SU-DHL-6 (cell line): ENCODE measurements around the gene SUCLG1.

ENCODE experiments used
- CTCF ChIP-seq: fragments of 200-600 bp; sonication (generic); IDR thresholded peaks from one replicate; pipeline ENCODE4 v1.5.1; 2017; ENCODE audit warnings: antibody characterized with exemption, mild to moderate bottlenecking, low read length, moderate library complexity; ENCODE audit not compliant: insufficient read depth, poor library complexity, severe bottlenecking
- EZH2phosphoT487 ChIP-seq: fragments of 200-600 bp; sonication (generic), shearing (Covaris generic); conservative IDR thresholded peaks from 2 replicates; pipeline ENCODE4 v1.6.1; 2018; ENCODE audit warnings: mild to moderate bottlenecking, antibody characterized with exemption, low read length, moderate library complexity, mixed read lengths

GRCh38 chr2:84409531-84409930, 49.5 kb downstream of the SUCLG1 start:
- TF ChIP-seq CTCF (no peak), EZH2phosphoT487 (no peak)
